ENCODE data around the gene NDUFB7. TPM values are rescaled to one million over a fixed set of nuclear protein-coding genes. Genes with fewer than 3 reads are reported as not detected.

Gene NDUFB7
- total RNA-seq, 1 experiment from 2014 or later: 155 TPM

- no peak for DNase-seq
- no peak overlapping the region for H3K18ac ChIP-seq (ENCODE audit: insufficient read length, low read depth, low read length)
These were observed 8.3 kb downstream of the NDUFB7 start for GRCh38 chr19:14563590-14563926.

More at GRCh38 chr19:14563590-14563926, 8.3 kb downstream of the NDUFB7 start:
- no peak overlapping the region for H3K56ac ChIP-seq (ENCODE audit: insufficient read length, low read depth, low read length)
- H3K4ac ChIP-seq (ENCODE audit: low read depth, low read length): no peak overlapping the region
- peaks cover 30 to 46% of the 10 kb centered on the region in 2 experiments for H3K4me1 Mint-ChIP-seq
- H2BK12ac ChIP-seq (ENCODE audit: insufficient read length, low read depth, low read length): no peak overlapping the region
- H2BK15ac ChIP-seq (ENCODE audit: low read depth, low read length): no peak overlapping the region
- no peak overlapping the region for H4K5ac ChIP-seq (ENCODE audit: insufficient read length, low read depth, low read length)
- H3K9me3 Mint-ChIP-seq: no peaks in the 10 kb centered on the region
- no peak overlapping the region for H3K23ac ChIP-seq (ENCODE audit: insufficient read length, low read depth, low read length)
- H2AFZ ChIP-seq (ENCODE audit: low read length): no peak overlapping the region
- H3K27ac Mint-ChIP-seq: no peak overlapping the region; a peak in 1 of 7 replicates
- no peak overlapping the region for H4K8ac ChIP-seq (replicated peaks; ENCODE audit: insufficient read length, low read depth, low read length)
- H3K4me2 ChIP-seq (ENCODE audit: insufficient read depth, insufficient read length, low read length): no peak overlapping the region
- TF ChIP-seq CTCF (conservative IDR thresholded peaks at IDR 0.05): no peak
- H2AK5ac ChIP-seq (ENCODE audit: insufficient read length, low read length): no peak overlapping the region
- H3K27me3 ChIP-seq (ENCODE audit: insufficient read depth, low read length): no peaks in the 10 kb centered on the region
- no peak overlapping the region for H3K9ac ChIP-seq (ENCODE audit: extremely low read depth, insufficient read length, low read length)
- no peak overlapping the region for H4K91ac ChIP-seq (ENCODE audit: insufficient read length, low read depth, low read length)
- no peak overlapping the region for H2BK5ac ChIP-seq (ENCODE audit: insufficient read length, low read length)
- no peak overlapping the region for H3K27ac ChIP-seq (ENCODE audit: insufficient read length, low read depth, low read length)
- H3T11ph ChIP-seq (ENCODE audit: low read length): no peak overlapping the region
- H3K9me3 ChIP-seq (ENCODE audit: control insufficient read depth, low read depth, low read length): no peaks in the 10 kb centered on the region
- no peak overlapping the region for H2BK120ac ChIP-seq (ENCODE audit: low read depth, low read length, poor library complexity, severe bottlenecking)
- H3K79me2 ChIP-seq (ENCODE audit: insufficient read depth, low read length): peaks cover 1% of the 10 kb centered on the region; the same call in 1 of the 2 replicates
- no peaks in the 10 kb centered on the region for H4K20me1 ChIP-seq (ENCODE audit: control insufficient read depth, insufficient read depth, insufficient read length)
- no peaks in the 10 kb centered on the region for H3K23me2 ChIP-seq (ENCODE audit: insufficient read length, low read depth, low read length, poor library complexity, severe bottlenecking)
- no peak overlapping the region for H2BK20ac ChIP-seq (ENCODE audit: low read depth, low read length, poor library complexity, severe bottlenecking)
- peaks cover 7% of the 10 kb centered on the region for H3K79me1 ChIP-seq (ENCODE audit: insufficient read depth, low read depth, low read length, poor library complexity, severe bottlenecking)
- no peaks in the 10 kb centered on the region for H3K27me3 Mint-ChIP-seq (ENCODE audit: low read depth)
- H3K4me3 Mint-ChIP-seq: no peak overlapping the region
- H3K14ac ChIP-seq (ENCODE audit: insufficient read depth, low read length): no peak overlapping the region
- no peaks in the 10 kb centered on the region; the same call in 1 of the 2 replicates for H3K4me1 ChIP-seq (ENCODE audit: insufficient read depth, low read length)
- H3K36me3 Mint-ChIP-seq (ENCODE audit: insufficient read depth in 1 of 3, low read depth in 3 of 3): peaks cover 10 to 20% (median 12%) of the 10 kb centered on the region in 3 experiments; a peak in 6 of 7 replicates
- no CpG with 5 or more reads among the region's 16 CpGs for WGBS (ENCODE audit: extremely low coverage, insufficient read length, low lambda C conversion rate)
